ENCODE data around the gene RNF157.
"Not testable (repeated sequence)": the region's sequence is repeated elsewhere in the genome, so short reads cannot be mapped to it uniquely, and the experiment has no call there.

Gene RNF157

GRCh38 chr17:76247304-76247703 is 7.0 kb upstream of the RNF157 start:
- no peak for DNase-seq (ENCODE audit: extremely low read depth, low read depth)

GRCh38 chr17:76246080-76247066 is 6.1 kb upstream of the RNF157 start:
- TF ChIP-seq CTCF (IDR thresholded peaks at IDR 0.05; ENCODE audit: low read depth, low read length): no peak
- DNase-seq (ENCODE audit: extremely low read depth, low read depth): no peak

More at GRCh38 chr17:76247304-76247703, 7.0 kb upstream of the RNF157 start:
- TF ChIP-seq CTCF (IDR thresholded peaks at IDR 0.05; ENCODE audit: low read depth, low read length): no peak

DNA sequence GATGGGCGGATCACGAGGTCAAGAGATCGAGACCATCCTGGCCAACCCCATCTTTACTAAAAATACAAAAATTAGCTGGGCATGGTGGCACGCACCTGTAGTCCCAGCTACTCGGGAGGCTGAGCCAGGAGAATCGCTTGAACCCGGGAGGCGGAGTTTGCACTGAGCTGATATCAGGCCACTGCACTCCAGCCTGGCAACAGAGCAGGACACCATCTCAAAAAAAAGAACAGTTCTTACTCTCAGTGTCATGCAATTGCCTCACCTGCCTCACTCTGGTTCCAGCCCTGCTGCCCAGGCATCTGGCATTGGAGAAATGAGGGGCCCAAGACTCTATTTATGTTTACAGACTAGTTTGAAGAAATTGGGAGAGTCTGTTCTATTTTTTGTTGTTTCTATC is 4.4 kb upstream of the RNF157 start:
- not testable (repeated sequence) for DNase-seq (ENCODE audit: extremely low read depth, low read depth)

DNA sequence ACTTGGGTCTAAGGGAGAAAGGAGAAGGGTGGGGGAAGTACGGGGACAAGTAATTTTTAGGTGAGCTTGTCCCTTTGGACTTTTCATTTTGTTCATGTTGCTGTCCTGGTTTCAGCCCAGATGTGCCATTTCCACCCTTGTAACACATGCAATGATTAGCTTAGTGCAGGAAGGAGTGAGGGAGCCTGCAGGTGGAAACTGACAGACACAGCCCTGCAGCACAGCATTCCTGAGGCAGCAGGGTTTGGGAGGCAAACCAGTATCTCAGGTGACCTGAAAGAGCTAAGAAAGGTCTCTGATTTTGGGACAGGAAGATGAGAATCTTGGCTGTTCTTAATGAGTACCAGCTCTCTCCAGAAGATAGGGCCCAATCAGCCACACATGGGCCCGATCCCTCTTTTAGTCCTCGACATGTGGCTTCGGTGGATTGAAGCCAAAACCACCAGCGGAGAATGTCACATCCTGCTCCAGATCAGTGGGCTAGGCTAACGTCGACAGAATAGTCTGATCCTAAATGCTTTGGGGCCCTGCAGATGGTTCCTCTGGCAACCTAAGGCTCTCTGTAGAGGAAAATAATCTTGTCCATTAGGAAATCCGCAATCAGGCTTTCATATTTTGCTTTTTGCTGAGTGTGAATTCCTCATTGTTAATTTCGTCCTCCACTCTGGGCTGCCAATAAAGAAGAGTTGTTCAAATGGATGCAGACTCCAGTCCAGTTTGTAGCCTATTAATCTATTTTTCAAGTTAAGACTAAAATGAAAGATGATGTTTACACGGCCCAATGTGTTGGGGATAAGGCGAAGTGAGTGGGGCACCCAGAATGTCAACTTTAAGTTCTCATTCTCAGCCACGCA is 3.8 kb upstream of the RNF157 start:
- no peak for DNase-seq (ENCODE audit: extremely low read depth, low read depth)
- no peak for TF ChIP-seq CTCF (IDR thresholded peaks at IDR 0.05; ENCODE audit: low read depth, low read length)

GRCh38 chr17:76241691-76242255 is 1.5 kb upstream of the RNF157 start:
- TF ChIP-seq CTCF (IDR thresholded peaks at IDR 0.05; ENCODE audit: low read depth, low read length): no peak
- no peak for DNase-seq (ENCODE audit: extremely low read depth, low read depth)

DNA sequence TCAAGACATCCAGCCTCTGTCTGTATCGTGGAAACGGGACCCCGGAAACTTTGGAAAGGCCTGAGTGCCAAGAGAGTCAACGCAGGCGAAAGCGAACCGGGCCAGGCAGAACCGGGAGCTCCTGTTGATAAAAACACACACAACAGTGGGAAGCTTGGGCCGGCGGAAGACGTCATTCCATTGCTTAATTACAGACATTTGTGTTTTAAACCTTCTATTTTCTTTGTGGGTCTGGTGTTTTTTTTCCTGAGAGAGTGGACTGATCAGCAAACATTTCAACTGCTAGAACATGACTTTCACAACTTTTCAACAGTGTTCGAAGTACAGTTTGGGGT is 878 bp upstream of the RNF157 start:
- DNase-seq (ENCODE audit: extremely low read depth, low read depth): no peak
- TF ChIP-seq CTCF (IDR thresholded peaks at IDR 0.05; ENCODE audit: low read depth, low read length): no peak

DNA sequence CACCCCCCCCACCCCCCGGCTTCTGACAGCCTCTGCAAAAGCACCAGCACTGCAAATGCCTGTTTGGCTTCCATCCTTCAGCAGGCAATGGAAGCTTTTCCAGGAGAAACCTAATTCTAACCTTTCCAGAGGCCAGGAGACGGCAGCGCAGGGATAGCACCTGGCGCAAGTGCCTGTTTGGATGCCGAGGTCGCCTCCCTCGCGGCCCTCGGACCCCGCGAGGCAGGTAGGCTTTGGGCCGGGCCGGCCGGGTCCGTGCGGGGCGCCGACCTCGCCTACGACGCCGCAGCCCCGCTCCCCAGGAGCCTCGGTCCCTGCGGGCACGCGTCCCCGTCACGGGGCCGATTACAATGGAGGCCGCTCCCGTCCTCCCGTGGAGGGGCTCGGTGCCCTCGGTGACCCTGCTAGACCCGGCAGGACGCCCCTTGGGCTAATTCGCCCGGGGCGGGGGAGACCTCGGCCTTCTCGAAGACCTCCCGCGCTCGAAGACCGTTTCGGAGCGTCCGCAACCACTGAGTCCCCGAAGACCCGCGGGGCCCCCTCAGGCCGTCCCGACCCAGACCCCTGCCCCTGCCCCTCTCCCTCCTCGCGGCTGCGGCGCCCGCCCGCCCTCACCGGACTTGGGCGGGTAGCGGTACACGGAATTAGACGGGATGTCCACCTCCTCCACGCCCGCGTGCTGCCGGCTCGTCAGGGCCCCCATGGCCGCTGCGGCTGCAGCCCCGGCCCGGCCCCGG is 587 bp downstream of the RNF157 start:
- TF ChIP-seq CTCF (IDR thresholded peaks at IDR 0.05; ENCODE audit: low read depth, low read length): no peak
- DNase-seq (ENCODE audit: extremely low read depth, low read depth): no peak

All from AG09319 (cell line).